ENCODE data around the gene CNTRL.
"Not testable (repeated sequence)": the region's sequence is repeated elsewhere in the genome, so short reads cannot be mapped to it uniquely, and the experiment has no call there.

The CNTRL gene, protein sequence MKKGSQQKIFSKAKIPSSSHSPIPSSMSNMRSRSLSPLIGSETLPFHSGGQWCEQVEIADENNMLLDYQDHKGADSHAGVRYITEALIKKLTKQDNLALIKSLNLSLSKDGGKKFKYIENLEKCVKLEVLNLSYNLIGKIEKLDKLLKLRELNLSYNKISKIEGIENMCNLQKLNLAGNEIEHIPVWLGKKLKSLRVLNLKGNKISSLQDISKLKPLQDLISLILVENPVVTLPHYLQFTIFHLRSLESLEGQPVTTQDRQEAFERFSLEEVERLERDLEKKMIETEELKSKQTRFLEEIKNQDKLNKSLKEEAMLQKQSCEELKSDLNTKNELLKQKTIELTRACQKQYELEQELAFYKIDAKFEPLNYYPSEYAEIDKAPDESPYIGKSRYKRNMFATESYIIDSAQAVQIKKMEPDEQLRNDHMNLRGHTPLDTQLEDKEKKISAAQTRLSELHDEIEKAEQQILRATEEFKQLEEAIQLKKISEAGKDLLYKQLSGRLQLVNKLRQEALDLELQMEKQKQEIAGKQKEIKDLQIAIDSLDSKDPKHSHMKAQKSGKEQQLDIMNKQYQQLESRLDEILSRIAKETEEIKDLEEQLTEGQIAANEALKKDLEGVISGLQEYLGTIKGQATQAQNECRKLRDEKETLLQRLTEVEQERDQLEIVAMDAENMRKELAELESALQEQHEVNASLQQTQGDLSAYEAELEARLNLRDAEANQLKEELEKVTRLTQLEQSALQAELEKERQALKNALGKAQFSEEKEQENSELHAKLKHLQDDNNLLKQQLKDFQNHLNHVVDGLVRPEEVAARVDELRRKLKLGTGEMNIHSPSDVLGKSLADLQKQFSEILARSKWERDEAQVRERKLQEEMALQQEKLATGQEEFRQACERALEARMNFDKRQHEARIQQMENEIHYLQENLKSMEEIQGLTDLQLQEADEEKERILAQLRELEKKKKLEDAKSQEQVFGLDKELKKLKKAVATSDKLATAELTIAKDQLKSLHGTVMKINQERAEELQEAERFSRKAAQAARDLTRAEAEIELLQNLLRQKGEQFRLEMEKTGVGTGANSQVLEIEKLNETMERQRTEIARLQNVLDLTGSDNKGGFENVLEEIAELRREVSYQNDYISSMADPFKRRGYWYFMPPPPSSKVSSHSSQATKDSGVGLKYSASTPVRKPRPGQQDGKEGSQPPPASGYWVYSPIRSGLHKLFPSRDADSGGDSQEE (N-terminal part only)

GRCh38 chr9:121074370-121075250, at the start of gene CNTRL:
Gene CNTRL (plus strand): TSS chr9:121074955. CDS start chr9:121088327, 13,372 bp downstream.
- DNase-seq = peak; percentile 84

DNA sequence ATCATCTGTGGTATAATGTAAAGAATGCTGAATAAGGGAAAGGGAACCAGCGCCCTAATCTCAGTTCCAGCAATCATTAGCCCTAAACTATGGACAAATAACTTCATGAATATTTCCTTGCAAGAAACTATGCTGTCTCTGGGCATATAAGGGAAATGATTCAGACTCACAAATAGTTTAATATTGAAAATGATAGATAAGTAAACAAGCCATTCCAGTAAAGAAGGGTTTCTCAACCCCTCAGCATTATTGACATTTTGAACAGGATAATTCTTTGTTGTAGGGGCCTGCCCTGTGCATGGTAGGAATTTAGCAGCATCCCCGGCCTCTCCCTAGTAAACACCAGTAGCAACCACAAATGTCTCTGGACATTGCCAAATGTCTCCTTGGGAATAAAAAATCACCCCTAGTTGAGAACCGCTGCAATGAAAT, 48.5 kb upstream of the CNTRL start:
- no peak for DNase-seq

DNA sequence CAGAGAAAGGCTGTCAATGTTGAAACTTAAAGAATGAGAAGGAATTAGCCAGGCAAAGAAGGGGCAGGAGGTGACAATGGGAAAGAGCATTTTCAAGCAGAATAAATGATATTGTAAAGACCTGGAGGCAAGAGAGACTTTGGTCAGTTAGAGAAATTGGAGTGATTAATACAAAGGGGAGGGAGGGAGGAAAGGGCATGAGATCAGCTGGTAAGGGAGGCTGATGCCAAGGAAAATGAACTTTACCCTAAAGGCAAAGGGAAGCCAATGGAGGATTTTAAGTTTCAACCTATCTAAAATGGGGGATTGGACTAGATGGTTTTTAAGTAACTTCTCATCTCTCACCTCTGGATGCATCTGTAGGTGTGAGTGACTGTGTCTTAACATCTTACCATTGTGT, 48.0 kb upstream of the CNTRL start:
- DNase-seq = no peak

- not testable (repeated sequence) for DNase-seq
These were observed 46.5 kb upstream of the CNTRL start for GRCh38 chr9:121028285-121028684.

DNA sequence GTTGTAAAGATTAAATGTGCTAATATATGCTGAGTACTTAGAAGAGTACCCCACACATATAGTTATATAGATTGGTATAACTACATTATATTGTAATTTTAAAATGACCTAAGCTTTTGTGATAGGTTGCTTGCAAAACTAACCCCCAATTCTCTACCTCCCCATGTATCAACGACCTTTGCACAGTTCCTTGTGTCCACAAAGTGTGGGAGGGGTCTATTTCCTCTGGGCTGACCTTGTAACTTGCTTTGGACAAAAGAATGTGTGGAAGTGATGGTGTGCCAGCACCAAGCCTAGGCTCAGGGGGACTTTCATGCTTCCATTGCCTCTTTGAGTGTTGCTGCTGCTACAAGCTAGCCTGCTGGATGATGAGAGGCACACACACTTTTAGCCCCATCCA, 45.3 kb upstream of the CNTRL start:
- no peak for DNase-seq

DNA sequence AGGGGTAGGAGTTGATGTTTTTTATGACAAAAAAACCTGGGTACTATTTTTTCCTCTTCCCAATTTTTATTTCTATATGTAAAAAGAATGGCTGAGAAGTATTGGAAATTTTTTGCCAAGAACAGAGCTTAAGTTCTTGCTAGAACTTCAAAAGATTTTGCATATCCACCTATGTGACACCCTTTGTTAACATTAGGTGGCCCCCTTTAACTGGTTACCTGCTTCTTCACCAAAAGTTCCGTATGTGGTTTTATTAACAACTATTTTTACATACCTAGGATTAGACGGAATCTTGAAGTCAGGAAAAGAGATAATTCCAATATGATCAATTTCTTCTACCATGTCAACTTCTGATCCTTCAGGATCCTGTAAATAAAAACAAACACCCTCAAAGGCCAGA, 40.2 kb upstream of the CNTRL start:
- no peak for DNase-seq

DNA sequence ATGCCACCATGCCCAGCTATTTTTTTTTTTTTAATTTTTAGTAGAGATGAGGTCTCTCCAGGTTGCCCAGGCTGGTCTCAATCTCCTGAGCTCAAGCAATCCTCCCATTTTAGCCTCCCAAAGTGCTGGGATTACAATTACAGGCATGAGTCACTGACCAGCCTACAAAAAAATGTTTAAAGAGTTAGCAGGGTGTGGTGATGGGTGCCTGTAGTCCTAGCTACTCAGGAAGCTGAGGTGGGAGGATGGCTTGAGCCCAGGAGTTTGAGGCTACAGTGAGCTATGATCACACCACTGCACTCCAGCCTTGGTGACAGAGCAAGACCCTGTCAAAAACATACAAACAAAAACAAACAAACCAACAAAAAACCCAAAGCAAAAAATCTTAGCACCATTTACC, 39.0 kb upstream of the CNTRL start:
- DNase-seq = peak; percentile 68

- no peak for DNase-seq
These were observed 36.4 kb upstream of the CNTRL start for GRCh38 chr9:121038362-121038761.

- DNase-seq = no peak
These were observed 36.0 kb upstream of the CNTRL start for GRCh38 chr9:121038804-121039203.

GRCh38 chr9:121048175-121048574, 26.6 kb upstream of the CNTRL start:
- DNase-seq = no peak

DNA sequence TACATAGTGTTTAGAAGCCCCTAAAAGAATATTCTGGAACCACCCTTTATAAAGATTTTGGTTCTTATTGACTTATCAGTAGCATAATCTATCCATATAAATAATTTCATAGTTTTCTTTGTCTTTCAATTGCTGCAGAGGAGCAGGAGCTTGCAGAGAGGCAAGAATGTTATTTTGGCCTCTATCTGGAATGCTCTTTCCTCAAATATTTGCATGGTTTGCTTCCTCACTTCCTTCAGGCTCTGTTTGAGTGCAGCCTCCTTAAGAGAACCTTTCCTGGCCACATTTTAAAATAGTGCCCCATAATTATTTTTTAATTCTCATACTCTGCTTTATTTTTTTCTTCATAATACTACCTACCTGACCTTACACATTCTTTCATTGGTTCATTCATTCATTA, 26.1 kb upstream of the CNTRL start:
- DNase-seq = no peak

- no peak for DNase-seq
These were observed 24.4 kb upstream of the CNTRL start, which contains the start of gene C5 for GRCh38 chr9:121050128-121050988. Gene C5 (minus strand): TSS chr9:121050275. CDS start chr9:121050246, 29 bp downstream.

- no peak for DNase-seq
These were observed 21.2 kb upstream of the CNTRL start for GRCh38 chr9:121053544-121053943.

DNA sequence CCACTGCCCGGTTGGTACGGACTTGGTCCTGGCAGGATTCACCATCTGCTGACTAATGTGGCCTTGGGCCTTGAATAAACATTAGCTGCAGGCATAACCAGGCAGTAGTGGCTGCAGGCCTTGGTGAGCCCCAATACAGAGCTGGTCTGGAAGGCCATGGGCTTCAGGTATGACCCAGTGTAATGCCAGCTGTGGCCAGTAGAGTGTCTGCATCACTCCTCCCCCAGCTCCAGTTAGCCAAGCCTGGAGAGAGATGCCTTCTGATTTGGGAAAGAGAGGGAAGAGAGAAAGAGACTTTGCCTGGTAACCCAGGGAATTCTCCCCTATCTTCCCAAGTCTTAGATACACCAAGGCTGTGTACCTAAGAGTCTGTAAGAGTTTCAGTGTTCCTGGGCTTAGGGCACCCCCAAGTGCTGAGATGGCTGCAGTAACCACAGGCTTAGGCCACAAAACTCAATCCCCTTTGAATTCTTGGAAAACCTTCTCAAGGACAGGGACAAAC, 19.1 kb upstream of the CNTRL start:
- peak; percentile 25 for DNase-seq

GRCh38 chr9:121057821-121058220, 16.9 kb upstream of the CNTRL start:
- no peak for DNase-seq

GRCh38 chr9:121059513-121059912, 15.2 kb upstream of the CNTRL start:
- DNase-seq = no peak

GRCh38 chr9:121059998-121060636, 14.6 kb upstream of the CNTRL start:
- peak; percentile 47 for DNase-seq

- DNase-seq = no peak
These were observed 7.9 kb upstream of the CNTRL start for GRCh38 chr9:121066850-121067249.

DNA sequence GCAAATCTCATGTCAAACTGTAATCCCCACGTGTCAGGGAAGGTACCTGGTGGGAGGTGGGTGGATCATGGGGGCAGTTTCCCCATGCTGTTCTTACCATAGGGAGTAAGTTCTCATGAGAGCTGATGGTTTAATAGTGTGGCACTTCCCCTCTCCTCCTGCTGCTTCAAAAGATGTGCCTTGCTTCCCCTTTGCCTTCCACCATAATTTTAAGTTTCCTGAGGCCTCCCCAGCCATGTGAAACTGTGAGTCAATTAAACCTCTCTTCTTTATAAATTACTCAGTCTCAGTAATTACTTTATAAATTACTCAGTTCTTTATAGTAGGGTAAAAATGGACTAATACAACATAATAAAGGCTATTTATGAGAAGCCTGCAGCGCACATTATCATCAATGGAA, 7.1 kb upstream of the CNTRL start:
- no peak for DNase-seq

DNA sequence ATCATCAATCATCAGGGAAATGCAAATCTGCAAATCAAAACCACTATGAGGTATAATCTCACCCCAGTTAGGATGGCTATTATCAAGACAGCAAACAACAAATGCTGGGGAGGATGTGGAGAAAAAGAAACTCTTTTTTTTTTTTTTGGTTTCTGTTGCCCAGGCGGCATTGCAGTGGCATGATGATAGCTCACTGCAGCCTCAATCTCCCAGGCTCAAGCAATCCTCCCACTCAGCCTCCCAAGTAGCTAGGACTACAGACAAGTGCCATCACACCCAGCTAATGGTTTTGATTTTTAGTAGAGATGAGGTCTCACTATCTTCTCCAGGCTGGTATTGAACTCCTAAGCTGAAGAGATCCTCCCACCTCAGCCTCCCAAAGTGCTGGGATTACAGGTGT, 5.4 kb upstream of the CNTRL start:
- DNase-seq = no peak

All from NCI-H226 (cell line).